ENCODE measurements around the gene IL27RA.

GRCh38 chr19:14053500-14053899 lies 21.9 kb downstream of the IL27RA start:
- TF ChIP-seq POLR2A (IDR thresholded peaks at IDR 0.05; ENCODE audit: low read length): no peak
- no peak for TF ChIP-seq GATA1 (IDR thresholded peaks at IDR 0.05; ENCODE audit: low read depth, low read length)

Data from erythroblast (primary cell).